ES-I3 (cell line): ENCODE data around the gene PRKG1.

Source experiments
- H3K36me3 ChIP-seq: 2 replicates; pipeline ENCODE4 v1.6.1; 2013; ENCODE audit warnings: mild to moderate bottlenecking, low read length, control low read depth, moderate library complexity; ENCODE audit not compliant: insufficient read depth
- H3K4me1 ChIP-seq: 2 replicates; pipeline ENCODE4 v1.6.1; 2013; ENCODE audit warnings: mild to moderate bottlenecking, control low read depth, low read length; ENCODE audit not compliant: insufficient read depth
- H3K9ac ChIP-seq: 2 replicates; pipeline ENCODE4 v1.6.1; 2013; ENCODE audit warnings: low read depth, mild to moderate bottlenecking, low read length, moderate library complexity
- H3K9me3 ChIP-seq: 2 replicates; pipeline ENCODE4 v1.6.1; 2013; ENCODE audit warnings: mild to moderate bottlenecking, low read length, moderate library complexity; ENCODE audit not compliant: control insufficient read depth, insufficient read depth

The PRKG1 gene

GRCh38 chr10:51620131-51620530 is 545.8 kb downstream of the PRKG1 start:
- Histone ChIP-seq H3K4me1 (no peaks in the 10 kb centered on the region; the same call in 1 of the 2 replicates), H3K9ac (no peak overlapping the region), H3K9me3 (no peaks in the 10 kb centered on the region), H3K36me3 (no peaks in the 10 kb centered on the region)

- no peak overlapping the region for H3K9ac ChIP-seq
- H3K36me3 ChIP-seq, result no peaks in the 10 kb centered on the region
- no peaks in the 10 kb centered on the region; the same call in 1 of the 2 replicates for H3K4me1 ChIP-seq
- H3K9me3 ChIP-seq, result no peaks in the 10 kb centered on the region
These were observed 549.7 kb downstream of the PRKG1 start for GRCh38 chr10:51624013-51624412.

- Histone ChIP-seq H3K4me1 (no peaks in the 10 kb centered on the region), H3K9me3 (no peaks in the 10 kb centered on the region), H3K36me3 (no peaks in the 10 kb centered on the region), H3K9ac (no peak overlapping the region)
These were observed 555.8 kb downstream of the PRKG1 start for GRCh38 chr10:51629934-51630639.

- no peak overlapping the region for H3K9ac ChIP-seq
- no peaks in the 10 kb centered on the region for H3K4me1 ChIP-seq
- no peaks in the 10 kb centered on the region for H3K9me3 ChIP-seq
- H3K36me3 ChIP-seq, result no peaks in the 10 kb centered on the region
These were observed 556.3 kb downstream of the PRKG1 start for GRCh38 chr10:51630640-51631005.

- Histone ChIP-seq H3K9me3 (no peaks in the 10 kb centered on the region), H3K9ac (no peak overlapping the region), H3K36me3 (no peaks in the 10 kb centered on the region), H3K4me1 (no peaks in the 10 kb centered on the region)
These were observed 561.1 kb downstream of the PRKG1 start for GRCh38 chr10:51635436-51635835.

GRCh38 chr10:51638211-51638610 is 563.9 kb downstream of the PRKG1 start:
- no peaks in the 10 kb centered on the region for H3K9me3 ChIP-seq
- H3K36me3 ChIP-seq, result no peaks in the 10 kb centered on the region
- H3K4me1 ChIP-seq, result no peaks in the 10 kb centered on the region
- no peak overlapping the region for H3K9ac ChIP-seq

GRCh38 chr10:51638737-51639136 is 564.5 kb downstream of the PRKG1 start:
- Histone ChIP-seq H3K9ac (no peak overlapping the region), H3K36me3 (no peaks in the 10 kb centered on the region), H3K4me1 (no peaks in the 10 kb centered on the region), H3K9me3 (no peaks in the 10 kb centered on the region)

- Histone ChIP-seq H3K36me3 (no peaks in the 10 kb centered on the region), H3K9ac (no peak overlapping the region), H3K4me1 (no peaks in the 10 kb centered on the region), H3K9me3 (no peaks in the 10 kb centered on the region)
These were observed 566.0 kb downstream of the PRKG1 start for GRCh38 chr10:51640120-51640819.

- Histone ChIP-seq H3K9me3 (no peaks in the 10 kb centered on the region), H3K4me1 (no peaks in the 10 kb centered on the region), H3K9ac (no peak overlapping the region), H3K36me3 (no peaks in the 10 kb centered on the region)
These were observed 568.3 kb downstream of the PRKG1 start for GRCh38 chr10:51642581-51642980.

- Histone ChIP-seq H3K36me3 (no peaks in the 10 kb centered on the region), H3K9ac (no peak overlapping the region), H3K9me3 (no peaks in the 10 kb centered on the region), H3K4me1 (no peaks in the 10 kb centered on the region)
These were observed 569.4 kb downstream of the PRKG1 start for GRCh38 chr10:51643734-51644133.

GRCh38 chr10:51649064-51649463 is 574.8 kb downstream of the PRKG1 start:
- H3K36me3 ChIP-seq, result no peaks in the 10 kb centered on the region
- no peaks in the 10 kb centered on the region for H3K4me1 ChIP-seq
- H3K9ac ChIP-seq, result no peak overlapping the region

GRCh38 chr10:51651063-51651462 is 576.8 kb downstream of the PRKG1 start:
- Histone ChIP-seq H3K9ac (no peak overlapping the region), H3K9me3 (no peaks in the 10 kb centered on the region), H3K4me1 (no peaks in the 10 kb centered on the region), H3K36me3 (no peaks in the 10 kb centered on the region)

More at GRCh38 chr10:51649064-51649463, 574.8 kb downstream of the PRKG1 start:
- no peaks in the 10 kb centered on the region for H3K9me3 ChIP-seq

- H3K9ac ChIP-seq, result no peak overlapping the region
- no peaks in the 10 kb centered on the region for H3K4me1 ChIP-seq
- no peaks in the 10 kb centered on the region for H3K9me3 ChIP-seq
- no peaks in the 10 kb centered on the region for H3K36me3 ChIP-seq
These were observed 578.7 kb downstream of the PRKG1 start for GRCh38 chr10:51653025-51653424.

- no peaks in the 10 kb centered on the region for H3K4me1 ChIP-seq
These were observed 580.6 kb downstream of the PRKG1 start for GRCh38 chr10:51654918-51655317.

GRCh38 chr10:51656503-51656902 is 582.2 kb downstream of the PRKG1 start:
- Histone ChIP-seq H3K36me3 (no peaks in the 10 kb centered on the region), H3K4me1 (no peaks in the 10 kb centered on the region), H3K9me3 (no peaks in the 10 kb centered on the region), H3K9ac (no peak overlapping the region)

More at GRCh38 chr10:51654918-51655317, 580.6 kb downstream of the PRKG1 start:
- H3K9ac ChIP-seq, result no peak overlapping the region
- H3K36me3 ChIP-seq, result no peaks in the 10 kb centered on the region
- H3K9me3 ChIP-seq, result no peaks in the 10 kb centered on the region
